Stomach (tissue), 4 donors: ENCODE measurements around the gene RPP30.

Experiments used
- EP300 ChIP-seq: sonication (generic); formaldehyde crosslinking; IDR thresholded peaks from one replicate; pipeline ENCODE4 v1.6.1; 2017; ENCODE audit warnings: antibody characterized with exemption
- POLR2A ChIP-seq, 4 donors: fragments of 450-650 bp; IDR thresholded peaks; one replicate each; pipeline ENCODE4 v1.6.1; 2016; ENCODE audit warnings: antibody characterized with exemption in 4 of 4, control low read depth in 2 of 4, mild to moderate bottlenecking in 1 of 4, moderate library complexity in 1 of 4
- TF ChIP-seq, protein P1 (sequence below), 7 experiments: fragments of 450-650 bp in 4 of 7; fragments of 200-600 bp in 3 of 7; sonication (generic) in 3 of 7; IDR thresholded peaks; one replicate each; pipeline ENCODE4 v1.5.1; 2016 to 2019; ENCODE audit warnings: antibody characterized with exemption in 7 of 7, control low read depth in 2 of 7, mild to moderate bottlenecking in 1 of 7

DNA sequence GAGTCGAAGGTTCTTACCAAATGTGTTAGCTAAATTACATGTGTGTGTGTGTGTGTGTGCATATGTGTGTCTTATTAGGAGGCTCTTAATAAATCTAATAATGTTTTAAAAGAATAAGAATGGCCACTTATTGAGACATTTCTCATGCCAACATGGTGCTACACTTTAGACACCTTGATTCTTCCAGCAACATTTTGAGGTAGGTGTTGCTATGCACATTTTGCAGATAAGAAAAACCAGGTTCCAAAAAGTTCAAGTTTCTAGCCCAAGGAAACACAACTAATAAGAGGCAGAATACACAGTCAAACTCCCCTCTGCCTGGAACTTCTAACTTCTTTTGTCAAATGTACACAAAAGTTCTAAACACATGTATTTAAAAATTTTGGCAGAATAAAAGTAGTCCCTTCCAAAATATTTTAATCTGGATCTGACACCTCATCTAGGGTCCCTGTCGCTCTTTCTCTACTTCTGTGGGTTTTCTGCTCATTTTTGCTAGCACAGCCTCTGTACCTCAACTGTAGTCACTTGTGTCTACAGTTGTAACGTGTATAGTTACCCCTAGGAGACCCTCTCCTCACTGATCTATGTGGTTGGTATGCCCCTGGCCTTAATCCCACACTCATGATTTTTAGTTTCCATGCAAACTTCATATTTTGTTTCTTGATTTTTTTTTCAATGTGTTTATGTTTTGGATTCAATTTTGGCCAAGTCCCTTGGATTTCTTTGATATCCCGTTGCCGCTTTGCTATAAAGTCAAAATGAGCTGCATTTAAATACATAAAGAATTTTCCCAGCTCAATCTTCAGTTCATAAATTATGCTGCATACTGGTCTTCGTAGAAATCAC lies 44.8 kb downstream of the RPP30 start:
- TF ChIP-seq, protein P1, sequence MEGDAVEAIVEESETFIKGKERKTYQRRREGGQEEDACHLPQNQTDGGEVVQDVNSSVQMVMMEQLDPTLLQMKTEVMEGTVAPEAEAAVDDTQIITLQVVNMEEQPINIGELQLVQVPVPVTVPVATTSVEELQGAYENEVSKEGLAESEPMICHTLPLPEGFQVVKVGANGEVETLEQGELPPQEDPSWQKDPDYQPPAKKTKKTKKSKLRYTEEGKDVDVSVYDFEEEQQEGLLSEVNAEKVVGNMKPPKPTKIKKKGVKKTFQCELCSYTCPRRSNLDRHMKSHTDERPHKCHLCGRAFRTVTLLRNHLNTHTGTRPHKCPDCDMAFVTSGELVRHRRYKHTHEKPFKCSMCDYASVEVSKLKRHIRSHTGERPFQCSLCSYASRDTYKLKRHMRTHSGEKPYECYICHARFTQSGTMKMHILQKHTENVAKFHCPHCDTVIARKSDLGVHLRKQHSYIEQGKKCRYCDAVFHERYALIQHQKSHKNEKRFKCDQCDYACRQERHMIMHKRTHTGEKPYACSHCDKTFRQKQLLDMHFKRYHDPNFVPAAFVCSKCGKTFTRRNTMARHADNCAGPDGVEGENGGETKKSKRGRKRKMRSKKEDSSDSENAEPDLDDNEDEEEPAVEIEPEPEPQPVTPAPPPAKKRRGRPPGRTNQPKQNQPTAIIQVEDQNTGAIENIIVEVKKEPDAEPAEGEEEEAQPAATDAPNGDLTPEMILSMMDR (IDR thresholded peaks at IDR 0.05): no peak
- no peak for TF ChIP-seq POLR2A (IDR thresholded peaks at IDR 0.05)
- no peak for TF ChIP-seq EP300
